HG03565 (cell line): ENCODE measurements around the gene OR1N2.
A peak's percentile ranks its signal among the peaks of the same experiment; 100 is the strongest.
"Not testable (repeated sequence)": the region's sequence is repeated elsewhere in the genome, so short reads cannot be mapped to it uniquely, and the experiment has no call there.

Experiments used
- ATAC-seq: cut with Tn5 transposase; IDR thresholded peaks from one replicate; pipeline ENCODE4 v1.9.1; 2021; ENCODE audit warnings: mild to moderate bottlenecking, moderate library complexity; ENCODE audit not compliant: unreplicated experiment

Gene OR1N2

GRCh38 chr9:122552812-122553211 lies at the start of gene OR1N2:
OR1N2 (plus strand) TSS chr9:122553112; CDS start chr9:122553212, 100 bp downstream.
- no peak for ATAC-seq

- ATAC-seq: no peak
Observed at GRCh38 chr9:122506964-122507363, 45.9 kb upstream of the OR1N2 start.

- no peak for ATAC-seq
Observed at GRCh38 chr9:122510502-122510901, 42.4 kb upstream of the OR1N2 start, which contains the start of gene OR1J2. OR1J2 (plus strand) TSS chr9:122510802; CDS start chr9:122510802, 0 bp downstream.

GRCh38 chr9:122518226-122518625 lies 34.7 kb upstream of the OR1N2 start:
- ATAC-seq: no peak

GRCh38 chr9:122518841-122519240 lies 34.1 kb upstream of the OR1N2 start, which contains the start of gene OR1J4:
OR1J4 (plus strand) TSS chr9:122519141; CDS start chr9:122519141, 0 bp downstream.
- no peak for ATAC-seq

GRCh38 chr9:122519376-122519775 lies 33.5 kb upstream of the OR1N2 start:
- ATAC-seq: no peak

GRCh38 chr9:122526602-122527001 lies 26.3 kb upstream of the OR1N2 start:
- ATAC-seq: no peak

GRCh38 chr9:122527193-122527592 lies 25.7 kb upstream of the OR1N2 start, which contains the start of gene OR1N1:
OR1N1 (minus strand) TSS chr9:122527293; CDS start chr9:122527293, 0 bp downstream.
- no peak for ATAC-seq

GRCh38 chr9:122531157-122531556 lies 21.8 kb upstream of the OR1N2 start:
- ATAC-seq: not testable (repeated sequence)

GRCh38 chr9:122536134-122536533 lies 16.8 kb upstream of the OR1N2 start:
- ATAC-seq: no peak

- ATAC-seq: not testable (repeated sequence)
Observed at GRCh38 chr9:122537066-122537465, 15.8 kb upstream of the OR1N2 start.

GRCh38 chr9:122538757-122539156 lies 14.2 kb upstream of the OR1N2 start:
- no peak for ATAC-seq

GRCh38 chr9:122546196-122546595 lies 6.7 kb upstream of the OR1N2 start:
- no peak for ATAC-seq

GRCh38 chr9:122551371-122551770 lies 1.5 kb upstream of the OR1N2 start:
- no peak for ATAC-seq

- no peak for ATAC-seq
Observed at GRCh38 chr9:122561446-122561845, 8.5 kb downstream of the OR1N2 start.

- no peak for ATAC-seq
Observed at GRCh38 chr9:122562134-122562760, 9.3 kb downstream of the OR1N2 start.

- ATAC-seq: no peak
Observed at GRCh38 chr9:122567901-122568300, 15.0 kb downstream of the OR1N2 start.

- ATAC-seq: peak; percentile 53
Observed at GRCh38 chr9:122572456-122572855, 19.5 kb downstream of the OR1N2 start.

GRCh38 chr9:122579874-122580273 lies 27.0 kb downstream of the OR1N2 start:
- no peak for ATAC-seq

GRCh38 chr9:122580360-122580759 lies 27.4 kb downstream of the OR1N2 start:
- no peak for ATAC-seq

GRCh38 chr9:122583284-122583683 lies 30.4 kb downstream of the OR1N2 start, which contains the start of gene OR1L8:
OR1L8 (minus strand) TSS chr9:122583384; CDS start chr9:122568477, 14,907 bp downstream.
- not testable (repeated sequence) for ATAC-seq
